ENCODE measurements around the gene AMPD3.

AMPD3 gene

GRCh38 chr11:10488934-10489691, 34.0 kb downstream of the AMPD3 start:
- DNase-seq (ENCODE audit: low spot score): peak; percentile 74

- no peak for DNase-seq (ENCODE audit: low spot score)
Measured at GRCh38 chr11:10490032-10490397, 35.0 kb downstream of the AMPD3 start.

DNA sequence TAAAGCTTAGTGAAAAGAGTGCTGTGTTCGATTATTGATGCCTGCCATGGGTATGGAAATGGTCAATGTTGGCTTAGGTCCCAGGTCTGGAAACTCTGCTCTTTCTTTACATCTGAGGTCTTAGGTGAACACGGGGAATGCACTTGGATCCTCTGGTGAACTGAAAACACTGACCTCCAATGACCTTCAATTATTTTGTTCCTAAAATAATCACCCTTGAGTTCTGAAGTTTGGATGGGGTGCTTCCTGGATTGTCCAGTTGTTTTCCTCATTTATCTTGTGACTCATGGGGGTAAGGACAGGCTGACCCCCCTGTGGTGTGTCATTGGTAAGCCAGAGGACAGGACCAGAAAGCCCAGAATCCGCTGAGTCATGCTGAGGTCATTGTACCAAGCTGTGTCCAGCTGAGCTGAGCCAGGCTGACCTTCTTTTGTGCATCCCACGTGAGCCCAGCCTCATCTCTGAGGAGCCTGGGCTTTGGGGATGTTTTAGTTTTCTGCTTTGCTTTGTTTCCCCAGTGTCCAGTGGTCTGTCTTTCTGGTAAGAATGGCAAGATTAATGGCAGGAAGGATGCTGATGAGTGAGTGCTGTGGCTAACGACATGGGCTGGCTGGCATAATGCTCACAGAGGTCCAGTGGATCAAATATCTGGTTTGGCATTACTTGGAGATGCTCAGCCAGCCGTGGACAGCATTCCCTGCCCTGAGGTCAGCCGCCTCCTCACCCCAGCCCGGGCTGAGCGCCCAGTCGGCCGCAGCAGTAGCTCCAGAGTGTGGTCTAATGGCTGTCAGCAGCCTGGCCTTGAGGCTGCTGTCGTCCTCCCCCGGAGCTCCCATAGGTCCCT, 35.6 kb downstream of the AMPD3 start:
- no peak for DNase-seq (ENCODE audit: low spot score)

DNA sequence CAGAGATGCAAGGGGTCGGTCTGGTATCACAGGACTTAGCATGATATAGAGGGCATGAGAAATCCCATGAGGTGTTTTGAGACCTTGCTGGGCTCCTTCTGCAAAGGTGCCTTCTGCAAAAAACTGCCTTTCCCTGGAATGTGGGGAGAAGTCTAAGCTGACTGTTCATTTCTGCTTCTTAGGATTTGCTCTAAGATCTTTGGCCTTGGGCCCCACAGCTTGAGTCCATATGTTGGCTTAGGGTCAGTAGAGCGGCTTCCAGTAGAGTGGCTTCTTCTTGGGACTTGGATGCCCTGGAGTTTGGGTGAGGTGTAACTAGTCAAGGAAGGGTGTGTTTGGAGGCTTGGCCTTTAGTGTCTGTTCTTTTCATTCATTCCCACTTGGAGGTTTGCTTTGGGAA, 37.0 kb downstream of the AMPD3 start:
- no peak for DNase-seq (ENCODE audit: low spot score)

GRCh38 chr11:10493041-10493663, 38.1 kb downstream of the AMPD3 start:
- DNase-seq (ENCODE audit: low spot score): no peak

- no peak for DNase-seq (ENCODE audit: low spot score)
Measured at GRCh38 chr11:10494636-10495463, 39.8 kb downstream of the AMPD3 start.

DNA sequence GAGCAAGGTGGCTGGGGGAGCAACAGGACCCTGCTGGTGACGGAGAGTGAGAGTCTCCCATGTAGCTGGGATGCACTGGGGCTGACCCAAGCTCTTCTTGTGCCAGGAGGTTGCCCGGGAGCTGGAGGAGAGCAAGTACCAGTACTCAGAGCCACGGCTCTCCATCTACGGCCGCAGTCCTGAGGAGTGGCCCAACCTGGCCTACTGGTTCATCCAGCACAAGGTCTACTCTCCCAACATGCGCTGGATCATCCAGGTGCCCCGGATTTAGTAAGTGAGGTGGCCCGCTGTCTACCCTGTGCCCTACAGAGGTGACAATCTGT, 40.4 kb downstream of the AMPD3 start:
- DNase-seq (ENCODE audit: low spot score): no peak

GRCh38 chr11:10496296-10496936, 41.4 kb downstream of the AMPD3 start:
- DNase-seq (ENCODE audit: low spot score): no peak

DNA sequence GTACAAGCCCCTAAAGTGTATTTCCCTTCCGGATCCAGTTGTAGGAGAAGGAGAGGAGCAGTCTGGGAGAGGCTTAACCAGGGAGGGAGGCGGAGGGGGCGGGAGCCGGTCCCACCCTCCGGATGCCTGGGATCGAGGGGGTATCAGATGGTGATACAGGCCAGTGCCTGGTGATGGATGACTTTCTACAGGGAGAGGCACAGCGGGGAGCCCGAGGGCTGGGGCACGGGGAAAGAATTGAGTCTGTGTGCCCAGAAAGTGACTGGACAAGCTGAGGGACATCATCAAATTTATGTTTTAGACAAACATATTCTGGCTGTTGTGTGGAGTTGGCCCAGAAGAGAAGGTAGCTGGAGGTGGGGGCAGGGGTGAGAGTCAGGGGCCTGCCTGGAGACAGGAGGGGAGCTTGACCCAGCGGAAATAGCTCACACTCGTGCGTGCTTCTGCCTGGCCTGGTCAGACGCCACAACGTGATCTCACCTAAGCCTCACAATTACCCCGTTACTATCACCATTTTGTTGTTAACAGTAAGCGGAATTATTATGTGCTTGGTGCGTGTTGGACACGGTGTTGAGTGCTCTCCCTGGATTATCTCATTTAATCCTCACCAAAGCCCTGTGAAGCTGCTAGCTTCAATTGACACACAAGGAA, 42.4 kb downstream of the AMPD3 start:
- no peak for DNase-seq (ENCODE audit: low spot score)

- DNase-seq (ENCODE audit: low spot score): no peak
Measured at GRCh38 chr11:10498022-10498400, 42.9 kb downstream of the AMPD3 start.

DNA sequence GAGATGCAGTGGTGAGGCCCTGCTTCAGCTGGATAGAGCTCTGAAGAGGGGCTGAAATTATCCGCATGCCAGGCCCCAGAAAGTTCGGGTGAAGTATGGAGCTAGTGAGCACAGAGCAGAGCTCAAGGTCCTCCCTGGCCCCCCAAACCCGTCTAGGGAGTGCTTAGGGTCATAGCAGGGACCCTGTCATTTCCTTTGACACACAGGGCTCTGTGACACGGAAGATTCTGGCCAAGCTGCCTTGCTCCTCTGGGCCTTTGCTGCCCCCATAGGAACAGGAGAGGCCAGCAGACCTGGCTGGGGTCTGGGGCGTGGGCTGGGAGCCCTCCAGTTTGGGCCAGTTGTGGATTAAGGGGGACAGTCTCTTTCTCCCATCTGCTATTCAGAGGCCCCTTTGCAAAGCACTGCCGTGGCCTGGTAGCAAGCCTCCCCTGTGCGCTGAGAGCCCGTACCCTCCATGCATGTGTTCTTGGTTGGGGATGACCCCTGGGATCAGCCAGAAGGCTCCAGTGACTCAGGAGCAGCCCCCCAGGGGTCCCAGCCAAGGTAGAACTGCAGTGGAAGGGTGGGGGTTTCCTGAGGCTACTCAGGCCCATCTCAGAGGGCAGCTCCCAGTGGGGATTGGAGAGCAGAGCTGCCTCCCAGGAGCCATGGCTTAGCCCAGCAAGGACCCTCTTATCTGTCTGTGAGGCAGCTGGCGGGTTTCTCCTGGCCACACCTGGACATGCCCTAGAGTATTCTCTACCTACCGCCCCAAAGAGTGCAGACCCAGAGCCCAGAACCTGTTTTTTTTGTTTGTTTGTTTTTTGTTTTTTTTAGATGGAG, 43.6 kb downstream of the AMPD3 start:
- no peak for DNase-seq (ENCODE audit: low spot score)

- DNase-seq (ENCODE audit: low spot score): no peak
Measured at GRCh38 chr11:10499452-10499851, 44.4 kb downstream of the AMPD3 start.

DNA sequence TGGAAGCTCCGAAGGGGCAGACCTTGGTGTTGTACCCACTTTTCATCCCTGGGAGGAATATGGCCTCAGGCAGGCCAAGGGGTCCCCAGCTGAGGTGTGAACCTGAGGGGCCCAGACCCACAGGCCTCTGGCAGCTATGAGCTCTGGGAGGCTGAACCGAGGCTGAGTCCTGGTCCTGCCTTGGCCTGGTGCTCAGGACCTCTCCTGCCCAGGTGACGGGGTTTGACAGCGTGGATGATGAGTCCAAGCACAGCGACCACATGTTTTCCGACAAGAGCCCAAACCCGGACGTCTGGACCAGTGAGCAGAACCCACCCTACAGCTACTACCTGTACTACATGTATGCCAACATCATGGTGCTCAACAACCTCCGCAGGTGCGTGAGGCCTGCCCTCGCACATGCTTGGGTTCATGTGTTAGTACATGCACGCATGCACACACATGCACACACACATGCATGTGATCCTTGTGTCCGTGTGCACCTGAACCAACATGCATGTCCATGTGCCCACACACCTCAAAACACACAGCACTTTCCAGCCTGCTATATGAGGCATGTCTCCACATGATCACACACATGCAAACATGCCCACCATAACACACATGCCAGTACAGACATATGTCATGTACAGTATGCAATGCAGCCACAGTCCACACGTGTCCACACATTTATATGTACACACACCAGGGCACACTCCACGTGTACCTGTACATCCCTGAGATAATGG, 45.0 kb downstream of the AMPD3 start:
- DNase-seq (ENCODE audit: low spot score): no peak

DNA sequence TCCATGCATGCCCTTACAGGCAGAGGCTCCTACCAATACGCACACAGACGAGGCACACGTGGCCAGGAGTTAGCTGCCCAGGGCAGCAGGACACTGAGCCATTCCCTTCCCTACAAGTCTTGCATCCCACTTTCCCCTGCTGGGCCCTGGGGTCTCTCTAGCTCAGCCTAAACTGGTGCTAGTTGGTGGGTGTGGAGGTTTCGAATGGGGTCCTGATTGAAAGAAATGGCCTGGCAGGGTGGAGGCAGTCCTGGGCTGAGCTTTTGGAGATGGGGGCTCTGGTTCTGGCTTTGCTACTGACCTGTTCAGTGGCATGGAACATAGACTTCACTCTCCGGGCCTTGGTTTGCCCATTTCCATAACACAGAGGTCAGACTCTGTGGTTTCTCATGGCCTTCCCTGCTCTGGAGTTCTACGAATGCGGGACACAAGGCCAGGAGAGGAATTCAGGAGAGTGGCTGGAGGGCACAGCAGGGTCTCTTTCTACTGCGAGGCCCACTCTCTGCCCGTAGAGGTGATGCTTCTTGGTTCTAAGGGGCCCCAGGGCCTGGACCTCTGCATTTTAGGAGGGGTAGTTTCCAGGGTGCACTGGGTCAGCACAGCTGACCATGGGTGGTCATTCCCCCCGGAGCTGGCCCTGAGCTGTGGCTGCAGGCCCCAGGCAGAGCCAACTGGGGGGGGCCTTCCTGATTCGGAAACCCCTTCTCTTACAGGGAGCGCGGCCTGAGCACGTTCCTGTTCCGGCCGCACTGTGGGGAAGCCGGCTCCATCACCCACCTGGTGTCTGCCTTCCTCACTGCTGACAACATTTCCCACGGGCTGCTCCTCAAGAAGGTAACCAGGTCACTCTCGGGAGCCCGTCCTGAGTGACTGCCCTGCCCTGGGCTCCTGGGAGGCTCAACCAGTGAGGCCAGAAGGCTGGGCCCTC, 46.0 kb downstream of the AMPD3 start:
- no peak for DNase-seq (ENCODE audit: low spot score)

- DNase-seq (ENCODE audit: low spot score): no peak
Measured at GRCh38 chr11:10502065-10502680, 47.1 kb downstream of the AMPD3 start.

DNA sequence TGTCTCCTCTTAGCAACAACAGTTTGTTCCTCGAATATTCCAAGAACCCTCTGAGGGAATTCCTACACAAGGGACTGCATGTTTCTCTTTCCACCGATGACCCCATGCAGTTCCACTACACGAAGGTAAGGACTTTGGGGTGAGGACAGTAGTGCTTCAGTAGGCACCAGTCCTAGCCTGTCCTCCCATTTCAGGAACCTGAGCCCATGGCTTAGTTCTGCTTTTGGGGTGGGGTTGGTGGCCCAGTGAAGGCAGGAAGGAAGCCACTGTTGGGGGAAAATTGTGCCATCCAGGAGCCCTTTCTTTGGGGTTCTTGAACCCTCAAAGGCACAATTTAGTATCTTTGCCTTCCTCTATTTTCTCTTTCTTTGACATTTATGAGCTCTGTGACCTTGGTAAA, 47.7 kb downstream of the AMPD3 start:
- DNase-seq (ENCODE audit: low spot score): no peak

GRCh38 chr11:10503221-10503620, 48.2 kb downstream of the AMPD3 start:
- no peak for DNase-seq (ENCODE audit: low spot score)
